LNCaP clone FGC (cell line): Measurements from ENCODE around the gene FAM227A.

ENCODE experiments used
- DNase-seq: peaks from one replicate; pipeline ENCODE4 v3.0.0-alpha.2; 2011; ENCODE audit warnings: low read depth
- H3K4me3 ChIP-seq: 2 replicates; pipeline ENCODE4 v1.5.1; 2011; ENCODE audit warnings: mild to moderate bottlenecking, low read depth, low read length, control low read depth
- TF ChIP-seq, protein P1 (sequence below): IDR thresholded peaks from 2 replicates; pipeline ENCODE4 v1.5.1; 2012; ENCODE audit warnings: mild to moderate bottlenecking; ENCODE audit not compliant: control insufficient read depth, insufficient read depth; ENCODE audit errors: extremely low read depth

FAM227A gene

DNA sequence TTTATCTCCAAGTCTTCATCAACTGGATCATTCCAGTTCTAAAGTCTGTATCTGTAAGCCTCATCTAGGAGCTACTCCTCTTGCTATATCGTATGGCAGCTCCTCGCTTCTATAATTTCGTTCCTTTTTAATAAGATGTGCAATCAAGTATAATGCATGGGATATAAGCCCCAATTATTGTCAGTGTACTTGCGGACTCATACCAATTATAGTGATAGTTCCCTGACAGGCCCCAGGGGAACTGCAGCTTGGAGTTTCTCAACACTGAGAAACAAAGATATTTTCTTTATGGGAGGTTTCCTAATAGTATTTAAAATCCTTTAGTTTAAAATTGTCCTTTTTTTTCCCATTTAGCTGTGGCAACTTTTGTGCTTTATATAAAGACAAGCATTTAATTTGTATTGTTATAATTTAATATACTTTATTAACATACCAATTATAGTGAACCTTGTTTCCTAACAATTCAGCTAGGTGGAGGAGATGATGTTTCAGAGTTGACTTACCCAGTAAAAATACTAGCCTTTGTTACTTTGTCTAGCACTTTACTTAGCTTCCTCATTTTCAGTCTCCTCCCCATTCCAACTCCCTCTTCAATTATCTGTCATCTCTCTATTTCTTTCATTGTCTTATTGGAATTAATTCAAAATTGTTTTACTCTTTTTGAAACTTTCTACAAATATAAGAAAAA, 124.8 kb downstream of the FAM227A start:
- TF ChIP-seq, protein P1, sequence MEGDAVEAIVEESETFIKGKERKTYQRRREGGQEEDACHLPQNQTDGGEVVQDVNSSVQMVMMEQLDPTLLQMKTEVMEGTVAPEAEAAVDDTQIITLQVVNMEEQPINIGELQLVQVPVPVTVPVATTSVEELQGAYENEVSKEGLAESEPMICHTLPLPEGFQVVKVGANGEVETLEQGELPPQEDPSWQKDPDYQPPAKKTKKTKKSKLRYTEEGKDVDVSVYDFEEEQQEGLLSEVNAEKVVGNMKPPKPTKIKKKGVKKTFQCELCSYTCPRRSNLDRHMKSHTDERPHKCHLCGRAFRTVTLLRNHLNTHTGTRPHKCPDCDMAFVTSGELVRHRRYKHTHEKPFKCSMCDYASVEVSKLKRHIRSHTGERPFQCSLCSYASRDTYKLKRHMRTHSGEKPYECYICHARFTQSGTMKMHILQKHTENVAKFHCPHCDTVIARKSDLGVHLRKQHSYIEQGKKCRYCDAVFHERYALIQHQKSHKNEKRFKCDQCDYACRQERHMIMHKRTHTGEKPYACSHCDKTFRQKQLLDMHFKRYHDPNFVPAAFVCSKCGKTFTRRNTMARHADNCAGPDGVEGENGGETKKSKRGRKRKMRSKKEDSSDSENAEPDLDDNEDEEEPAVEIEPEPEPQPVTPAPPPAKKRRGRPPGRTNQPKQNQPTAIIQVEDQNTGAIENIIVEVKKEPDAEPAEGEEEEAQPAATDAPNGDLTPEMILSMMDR = no peak
- no peak for DNase-seq
- H3K4me3 ChIP-seq = no peak overlapping the region
